Measurements from ENCODE around the gene RGS7BP. TPM values are rescaled to one million over a fixed set of nuclear protein-coding genes. Genes with fewer than 3 reads are reported as not detected.

RGS7BP gene
- total RNA-seq, 1 donor from 2014 or later, result 0.07 TPM

DNA sequence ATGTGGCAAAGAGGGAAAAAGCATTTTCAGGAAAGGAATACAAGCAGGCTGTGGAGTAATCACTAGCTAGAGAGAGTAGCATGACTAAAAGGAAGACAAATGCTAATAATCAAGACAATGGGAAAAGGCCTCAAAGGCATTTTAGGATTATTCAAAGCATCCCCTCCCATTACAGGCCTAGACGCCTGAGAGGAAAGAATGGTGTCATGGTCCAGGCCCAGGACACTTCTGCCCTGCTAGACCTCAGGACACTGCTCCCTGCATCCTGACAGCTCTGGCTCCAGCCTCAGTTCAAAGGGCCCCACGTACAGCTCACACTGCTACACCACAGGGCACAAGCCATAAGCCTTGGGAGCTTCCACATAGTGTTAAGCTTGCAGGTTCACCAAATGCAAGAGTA, 143.7 kb downstream of the RGS7BP start:
- no peak overlapping the region for H3K27ac Mint-ChIP-seq (ENCODE audit: unreplicated experiment)
- H3K36me3 Mint-ChIP-seq (ENCODE audit: low read depth, unreplicated experiment), result no peaks in the 10 kb centered on the region
- Histone ChIP-seq H3K9ac (ENCODE audit: low read length) (no peak overlapping the region), H3K27ac (ENCODE audit: low read depth, low read length) (no peak overlapping the region), H3K4me3 (ENCODE audit: insufficient read depth, low read depth, low read length) (no peak overlapping the region), H3K9me3 (ENCODE audit: insufficient read depth, low read depth, low read length) (no peaks in the 10 kb centered on the region), H3K4me1 (ENCODE audit: insufficient read depth, low read length) (no peaks in the 10 kb centered on the region), H3K79me2 (ENCODE audit: insufficient read depth, low read length) (no peaks in the 10 kb centered on the region), H2AFZ (ENCODE audit: low read depth, low read length) (no peak overlapping the region), H4K20me1 (ENCODE audit: insufficient read depth, low read length) (no peaks in the 10 kb centered on the region), H3K27me3 (ENCODE audit: insufficient read depth, low read length) (no peaks in the 10 kb centered on the region), H3K4me2 (ENCODE audit: low read length) (no peak overlapping the region), H3K36me3 (ENCODE audit: insufficient read depth, low read length) (no peaks in the 10 kb centered on the region)
- no peaks in the 10 kb centered on the region for H3K27me3 Mint-ChIP-seq (ENCODE audit: low read depth, unreplicated experiment)
- H3K4me1 Mint-ChIP-seq (ENCODE audit: low read depth, unreplicated experiment), result peaks cover 1% of the 10 kb centered on the region
- H3K9me3 Mint-ChIP-seq (ENCODE audit: unreplicated experiment), result peaks cover 3% of the 10 kb centered on the region
- no peak for TF ChIP-seq EZH2 (IDR thresholded peaks at IDR 0.05; ENCODE audit: insufficient read depth, low read length)
- TF ChIP-seq, protein P1, sequence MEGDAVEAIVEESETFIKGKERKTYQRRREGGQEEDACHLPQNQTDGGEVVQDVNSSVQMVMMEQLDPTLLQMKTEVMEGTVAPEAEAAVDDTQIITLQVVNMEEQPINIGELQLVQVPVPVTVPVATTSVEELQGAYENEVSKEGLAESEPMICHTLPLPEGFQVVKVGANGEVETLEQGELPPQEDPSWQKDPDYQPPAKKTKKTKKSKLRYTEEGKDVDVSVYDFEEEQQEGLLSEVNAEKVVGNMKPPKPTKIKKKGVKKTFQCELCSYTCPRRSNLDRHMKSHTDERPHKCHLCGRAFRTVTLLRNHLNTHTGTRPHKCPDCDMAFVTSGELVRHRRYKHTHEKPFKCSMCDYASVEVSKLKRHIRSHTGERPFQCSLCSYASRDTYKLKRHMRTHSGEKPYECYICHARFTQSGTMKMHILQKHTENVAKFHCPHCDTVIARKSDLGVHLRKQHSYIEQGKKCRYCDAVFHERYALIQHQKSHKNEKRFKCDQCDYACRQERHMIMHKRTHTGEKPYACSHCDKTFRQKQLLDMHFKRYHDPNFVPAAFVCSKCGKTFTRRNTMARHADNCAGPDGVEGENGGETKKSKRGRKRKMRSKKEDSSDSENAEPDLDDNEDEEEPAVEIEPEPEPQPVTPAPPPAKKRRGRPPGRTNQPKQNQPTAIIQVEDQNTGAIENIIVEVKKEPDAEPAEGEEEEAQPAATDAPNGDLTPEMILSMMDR (IDR thresholded peaks at IDR 0.05; ENCODE audit: insufficient read depth, low read depth, low read length), result no peak
- H3K4me3 Mint-ChIP-seq (ENCODE audit: unreplicated experiment), result no peak overlapping the region
- FAIRE-seq (no peak), DNase-seq (ENCODE audit: low read depth) (no peak)

DNA sequence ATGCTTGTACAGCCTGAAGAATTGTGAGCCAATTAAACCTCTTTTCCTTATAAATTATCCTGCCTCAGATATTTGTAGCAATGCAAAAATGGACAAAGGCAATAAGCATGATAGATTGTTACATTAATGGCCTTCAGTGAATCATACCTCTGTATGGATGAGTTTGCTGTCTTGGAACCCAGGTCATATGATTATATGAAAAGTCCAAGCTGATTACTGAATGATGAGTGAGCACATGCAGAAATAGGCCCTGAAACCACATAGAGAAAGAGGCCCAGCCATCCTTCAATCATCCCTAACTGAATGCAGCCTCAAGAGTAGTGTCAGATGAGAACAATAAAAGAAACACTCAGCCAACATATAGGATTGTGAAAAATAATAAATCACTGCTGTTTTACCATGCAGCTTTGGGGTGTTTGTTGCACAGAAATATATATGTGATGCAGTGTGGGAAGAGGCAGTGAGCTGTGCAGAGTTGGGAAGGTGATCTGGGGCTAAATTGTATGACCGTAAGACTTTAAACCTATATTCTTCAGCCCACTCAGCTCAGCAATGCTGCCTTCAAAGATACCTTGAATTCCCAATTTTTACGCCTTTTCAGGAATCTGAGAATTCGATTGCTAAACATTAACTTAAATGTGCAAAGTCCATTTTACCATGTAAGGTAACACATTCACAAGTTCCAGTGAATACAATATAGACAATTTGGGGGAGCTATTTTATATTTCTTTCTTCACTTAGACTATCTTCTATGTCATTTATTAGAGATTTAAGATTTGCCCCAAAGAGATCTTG, 148.1 kb downstream of the RGS7BP start:
- H3K36me3 Mint-ChIP-seq (ENCODE audit: low read depth, unreplicated experiment), result no peaks in the 10 kb centered on the region
- TF ChIP-seq, protein P1 (IDR thresholded peaks at IDR 0.05; ENCODE audit: insufficient read depth, low read depth, low read length), result no peak
- no peak for TF ChIP-seq EZH2 (IDR thresholded peaks at IDR 0.05; ENCODE audit: insufficient read depth, low read length)
- FAIRE-seq, result no peak

DNA sequence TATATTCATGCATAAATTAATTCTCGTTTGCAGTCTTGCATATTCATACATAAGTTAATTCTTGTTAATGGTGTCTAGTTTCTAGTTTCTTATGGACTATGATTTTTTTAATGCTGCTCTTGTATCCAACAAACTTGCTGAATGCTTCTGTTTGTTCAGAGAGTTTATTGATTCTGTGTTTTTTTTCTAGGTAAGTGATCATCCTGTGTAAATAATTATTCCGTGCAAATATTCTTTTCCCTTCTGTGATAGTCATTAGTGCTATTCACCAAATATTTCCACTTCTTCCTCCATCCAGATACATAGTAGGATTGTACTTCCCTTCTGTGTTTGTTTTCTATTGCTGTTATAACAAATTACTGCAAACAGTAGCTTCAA, 148.7 kb downstream of the RGS7BP start:
- Mint-ChIP-seq H3K4me1 (ENCODE audit: low read depth, unreplicated experiment) (peaks cover 1% of the 10 kb centered on the region), H3K9me3 (ENCODE audit: unreplicated experiment) (peaks cover 4% of the 10 kb centered on the region), H3K4me3 (ENCODE audit: unreplicated experiment) (no peak overlapping the region), H3K27me3 (ENCODE audit: low read depth, unreplicated experiment) (no peaks in the 10 kb centered on the region), H3K27ac (ENCODE audit: unreplicated experiment) (no peak overlapping the region), H3K36me3 (ENCODE audit: low read depth, unreplicated experiment) (no peaks in the 10 kb centered on the region)
- Histone ChIP-seq H3K4me2 (ENCODE audit: low read length) (no peak overlapping the region), H3K27me3 (ENCODE audit: insufficient read depth, low read length) (peaks cover 4% of the 10 kb centered on the region), H2AFZ (ENCODE audit: low read depth, low read length) (no peak overlapping the region), H4K20me1 (ENCODE audit: insufficient read depth, low read length) (no peaks in the 10 kb centered on the region), H3K4me3 (ENCODE audit: insufficient read depth, low read depth, low read length) (no peak overlapping the region), H3K36me3 (ENCODE audit: insufficient read depth, low read length) (no peaks in the 10 kb centered on the region), H3K9ac (ENCODE audit: low read length) (no peak overlapping the region), H3K79me2 (ENCODE audit: insufficient read depth, low read length) (no peaks in the 10 kb centered on the region), H3K4me1 (ENCODE audit: insufficient read depth, low read length) (no peaks in the 10 kb centered on the region), H3K27ac (ENCODE audit: low read depth, low read length) (no peak overlapping the region), H3K9me3 (ENCODE audit: insufficient read depth, low read depth, low read length) (no peaks in the 10 kb centered on the region)
- FAIRE-seq (no peak), DNase-seq (ENCODE audit: low read depth) (no peak)
- TF ChIP-seq EZH2 (IDR thresholded peaks at IDR 0.05; ENCODE audit: insufficient read depth, low read length), result no peak
- TF ChIP-seq, protein P1 (IDR thresholded peaks at IDR 0.05; ENCODE audit: insufficient read depth, low read depth, low read length), result no peak

More for the DNA sequence above, 148.1 kb downstream of the RGS7BP start:
- Mint-ChIP-seq H3K4me3 (ENCODE audit: unreplicated experiment) (no peak overlapping the region), H3K4me1 (ENCODE audit: low read depth, unreplicated experiment) (peaks cover 1% of the 10 kb centered on the region), H3K27ac (ENCODE audit: unreplicated experiment) (no peak overlapping the region), H3K9me3 (ENCODE audit: unreplicated experiment) (peaks cover 4% of the 10 kb centered on the region), H3K27me3 (ENCODE audit: low read depth, unreplicated experiment) (no peaks in the 10 kb centered on the region)
- Histone ChIP-seq H3K4me1 (ENCODE audit: insufficient read depth, low read length) (no peaks in the 10 kb centered on the region), H4K20me1 (ENCODE audit: insufficient read depth, low read length) (no peaks in the 10 kb centered on the region), H3K27ac (ENCODE audit: low read depth, low read length) (no peak overlapping the region), H3K79me2 (ENCODE audit: insufficient read depth, low read length) (no peaks in the 10 kb centered on the region), H3K27me3 (ENCODE audit: insufficient read depth, low read length) (no peaks in the 10 kb centered on the region), H3K4me3 (ENCODE audit: insufficient read depth, low read depth, low read length) (no peak overlapping the region), H2AFZ (ENCODE audit: low read depth, low read length) (no peak overlapping the region), H3K9me3 (ENCODE audit: insufficient read depth, low read depth, low read length) (no peaks in the 10 kb centered on the region), H3K9ac (ENCODE audit: low read length) (no peak overlapping the region), H3K36me3 (ENCODE audit: insufficient read depth, low read length) (no peaks in the 10 kb centered on the region), H3K4me2 (ENCODE audit: low read length) (no peak overlapping the region)
- no peak for DNase-seq (ENCODE audit: low read depth)
